ENCODE measurements around the gene GPR158.

GPR158 gene

GRCh38 chr10:25633542-25633941 lies 458.7 kb downstream of the GPR158 start:
- TF ChIP-seq CTCF (conservative IDR thresholded peaks at IDR 0.05; ENCODE audit: low read length) (no peak), EZH2phosphoT487 (IDR thresholded peaks at IDR 0.05; ENCODE audit: borderline replicate concordance) (no peak)
- Histone ChIP-seq H3K79me2 (ENCODE audit: insufficient read depth, low read length) (no peaks in the 10 kb centered on the region), H3K4me1 (ENCODE audit: insufficient read depth, low read length, poor library complexity, severe bottlenecking) (no peaks in the 10 kb centered on the region), H3K9me3 (ENCODE audit: insufficient read depth, low read depth, low read length) (no peaks in the 10 kb centered on the region), H3K4me3 (ENCODE audit: low read length, poor library complexity, severe bottlenecking) (no peak overlapping the region), H3F3A (ENCODE audit: low read depth) (no peaks in the 10 kb centered on the region), H3K9ac (ENCODE audit: low read depth, low read length, poor library complexity, severe bottlenecking) (no peak overlapping the region), H3K4me2 (ENCODE audit: low read depth, low read length, poor library complexity, severe bottlenecking) (no peak overlapping the region), H2AFZ (ENCODE audit: low read length) (no peak overlapping the region), H3K36me3 (ENCODE audit: insufficient read depth, low read length) (no peaks in the 10 kb centered on the region), H3K27me3 (ENCODE audit: insufficient read depth, low read length, poor library complexity, severe bottlenecking) (no peaks in the 10 kb centered on the region), H4K20me1 (ENCODE audit: insufficient read depth, low read length, poor library complexity, severe bottlenecking) (no peaks in the 10 kb centered on the region), H3K9me2 (replicated peaks; ENCODE audit: low read depth, low read length) (no peaks in the 10 kb centered on the region)

- Histone ChIP-seq H3K27me3 (ENCODE audit: insufficient read depth, low read length, poor library complexity, severe bottlenecking) (no peaks in the 10 kb centered on the region), H3K79me2 (ENCODE audit: insufficient read depth, low read length) (no peaks in the 10 kb centered on the region), H4K20me1 (ENCODE audit: insufficient read depth, low read length, poor library complexity, severe bottlenecking) (no peaks in the 10 kb centered on the region), H2AFZ (ENCODE audit: low read length) (no peak overlapping the region), H3K9me2 (replicated peaks; ENCODE audit: low read depth, low read length) (no peaks in the 10 kb centered on the region), H3K4me1 (ENCODE audit: insufficient read depth, low read length, poor library complexity, severe bottlenecking) (no peaks in the 10 kb centered on the region), H3K36me3 (ENCODE audit: insufficient read depth, low read length) (no peaks in the 10 kb centered on the region), H3K9ac (ENCODE audit: low read depth, low read length, poor library complexity, severe bottlenecking) (no peak overlapping the region), H3F3A (ENCODE audit: low read depth) (no peaks in the 10 kb centered on the region), H3K4me2 (ENCODE audit: low read depth, low read length, poor library complexity, severe bottlenecking) (no peak overlapping the region), H3K9me3 (ENCODE audit: insufficient read depth, low read depth, low read length) (no peaks in the 10 kb centered on the region), H3K4me3 (ENCODE audit: low read length, poor library complexity, severe bottlenecking) (no peak overlapping the region)
- TF ChIP-seq CTCF (conservative IDR thresholded peaks at IDR 0.05; ENCODE audit: low read length) (peak; percentile 33; the same call in 1 of the 2 replicates), EZH2phosphoT487 (IDR thresholded peaks at IDR 0.05; ENCODE audit: borderline replicate concordance) (no peak)
Measured at GRCh38 chr10:25639646-25640045, 464.8 kb downstream of the GPR158 start.

GRCh38 chr10:25641595-25641994 lies 466.8 kb downstream of the GPR158 start:
- Histone ChIP-seq H3K36me3 (ENCODE audit: insufficient read depth, low read length) (no peaks in the 10 kb centered on the region), H3K4me1 (ENCODE audit: insufficient read depth, low read length, poor library complexity, severe bottlenecking) (no peaks in the 10 kb centered on the region), H3K27me3 (ENCODE audit: insufficient read depth, low read length, poor library complexity, severe bottlenecking) (no peaks in the 10 kb centered on the region), H4K20me1 (ENCODE audit: insufficient read depth, low read length, poor library complexity, severe bottlenecking) (no peaks in the 10 kb centered on the region), H3K9ac (ENCODE audit: low read depth, low read length, poor library complexity, severe bottlenecking) (no peak overlapping the region), H3F3A (ENCODE audit: low read depth) (no peaks in the 10 kb centered on the region), H2AFZ (ENCODE audit: low read length) (no peak overlapping the region), H3K79me2 (ENCODE audit: insufficient read depth, low read length) (no peaks in the 10 kb centered on the region), H3K4me2 (ENCODE audit: low read depth, low read length, poor library complexity, severe bottlenecking) (no peak overlapping the region), H3K9me2 (replicated peaks; ENCODE audit: low read depth, low read length) (no peaks in the 10 kb centered on the region), H3K9me3 (ENCODE audit: insufficient read depth, low read depth, low read length) (no peaks in the 10 kb centered on the region), H3K4me3 (ENCODE audit: low read length, poor library complexity, severe bottlenecking) (no peak overlapping the region)
- TF ChIP-seq CTCF (conservative IDR thresholded peaks at IDR 0.05; ENCODE audit: low read length) (no peak), EZH2phosphoT487 (IDR thresholded peaks at IDR 0.05; ENCODE audit: borderline replicate concordance) (no peak)
